Bronchial epithelial cell (primary cell): Measurements from ENCODE around the gene DUOX1. TPM values are rescaled to one million over a fixed set of nuclear protein-coding genes. Genes with fewer than 3 reads are reported as not detected.

Experiments used
- DNase-seq: peaks from one replicate; pipeline ENCODE4 v3.0.0-alpha.2; 2010; ENCODE audit warnings: low read depth
- FAIRE-seq: peaks from 2 replicates; lab custom pipeline; 2011; peaks lifted over from hg19 to GRCh38; lab: Jason Lieb, UNC
- H3K27me3 ChIP-seq: 2 replicates; pipeline ENCODE4 v1.5.1; 2011; ENCODE audit warnings: low read length; ENCODE audit not compliant: control insufficient read depth, insufficient read depth
- H3K36me3 ChIP-seq: 2 replicates; pipeline ENCODE4 v1.5.1; 2011; ENCODE audit warnings: low read length; ENCODE audit not compliant: control insufficient read depth, insufficient read depth
- H3K4me3 ChIP-seq: 2 replicates; pipeline ENCODE4 v1.5.1; 2011; ENCODE audit warnings: mild to moderate bottlenecking, low read depth, low read length, control low read depth
- total RNA-seq: library from RNA; depleted of rRNA; stranded (reverse); fragments of >200 nt; gene quantifications from 2 replicates; pipeline ENCODE4 v1.2.1, GENCODE V29; 2014
- TF ChIP-seq, protein P1 (sequence below): IDR thresholded peaks from 2 replicates; pipeline ENCODE4 v1.5.1; 2011; ENCODE audit warnings: mild to moderate bottlenecking, moderate library complexity, low read length, control low read depth, inconsistent platforms; ENCODE audit not compliant: insufficient read depth, severe bottlenecking

The DUOX1 gene
- total RNA-seq, 1 donor from 2014 or later, result 13.2 TPM

DNA sequence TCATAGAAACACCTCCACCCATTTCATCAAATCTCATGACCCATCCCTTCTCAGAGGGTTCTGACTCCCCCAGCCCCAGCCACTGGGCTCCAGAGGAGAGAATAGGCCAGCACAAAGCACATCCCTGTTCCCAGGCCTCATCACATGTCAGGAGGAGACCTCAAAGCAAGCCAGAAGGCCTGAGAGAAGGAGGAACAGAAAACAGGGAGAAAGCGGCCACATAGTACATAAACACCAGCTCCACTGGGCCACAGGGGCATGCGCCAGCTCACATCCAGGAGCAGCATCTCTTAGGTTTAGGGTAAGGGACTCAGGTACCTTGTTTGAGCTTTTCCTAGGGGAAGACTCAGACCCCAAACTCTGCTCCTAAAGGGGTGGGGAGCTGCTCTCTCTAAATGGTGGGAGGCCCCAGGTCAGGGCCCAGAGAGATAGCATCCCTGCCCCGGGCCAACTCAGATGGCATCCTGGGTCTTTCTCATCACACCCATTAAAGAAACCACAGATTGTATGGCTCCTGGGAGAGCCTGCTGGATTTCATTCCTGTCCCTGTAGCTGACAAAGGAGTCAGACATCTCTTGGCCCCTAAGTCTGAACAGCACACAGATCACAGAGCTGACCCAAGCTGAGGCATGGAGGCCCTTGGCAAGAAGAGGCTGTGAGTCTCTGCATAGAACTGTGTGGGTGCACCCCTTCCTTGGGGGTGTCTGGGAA is 55.4 kb downstream of the DUOX1 start:
- DNase-seq (no peak), FAIRE-seq (peak; percentile 36)
- no peaks in the 10 kb centered on the region for H3K27me3 ChIP-seq
- H3K36me3 ChIP-seq, result no peaks in the 10 kb centered on the region
- TF ChIP-seq, protein P1, sequence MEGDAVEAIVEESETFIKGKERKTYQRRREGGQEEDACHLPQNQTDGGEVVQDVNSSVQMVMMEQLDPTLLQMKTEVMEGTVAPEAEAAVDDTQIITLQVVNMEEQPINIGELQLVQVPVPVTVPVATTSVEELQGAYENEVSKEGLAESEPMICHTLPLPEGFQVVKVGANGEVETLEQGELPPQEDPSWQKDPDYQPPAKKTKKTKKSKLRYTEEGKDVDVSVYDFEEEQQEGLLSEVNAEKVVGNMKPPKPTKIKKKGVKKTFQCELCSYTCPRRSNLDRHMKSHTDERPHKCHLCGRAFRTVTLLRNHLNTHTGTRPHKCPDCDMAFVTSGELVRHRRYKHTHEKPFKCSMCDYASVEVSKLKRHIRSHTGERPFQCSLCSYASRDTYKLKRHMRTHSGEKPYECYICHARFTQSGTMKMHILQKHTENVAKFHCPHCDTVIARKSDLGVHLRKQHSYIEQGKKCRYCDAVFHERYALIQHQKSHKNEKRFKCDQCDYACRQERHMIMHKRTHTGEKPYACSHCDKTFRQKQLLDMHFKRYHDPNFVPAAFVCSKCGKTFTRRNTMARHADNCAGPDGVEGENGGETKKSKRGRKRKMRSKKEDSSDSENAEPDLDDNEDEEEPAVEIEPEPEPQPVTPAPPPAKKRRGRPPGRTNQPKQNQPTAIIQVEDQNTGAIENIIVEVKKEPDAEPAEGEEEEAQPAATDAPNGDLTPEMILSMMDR, result no peak
- H3K4me3 ChIP-seq, result no peak overlapping the region

DNA sequence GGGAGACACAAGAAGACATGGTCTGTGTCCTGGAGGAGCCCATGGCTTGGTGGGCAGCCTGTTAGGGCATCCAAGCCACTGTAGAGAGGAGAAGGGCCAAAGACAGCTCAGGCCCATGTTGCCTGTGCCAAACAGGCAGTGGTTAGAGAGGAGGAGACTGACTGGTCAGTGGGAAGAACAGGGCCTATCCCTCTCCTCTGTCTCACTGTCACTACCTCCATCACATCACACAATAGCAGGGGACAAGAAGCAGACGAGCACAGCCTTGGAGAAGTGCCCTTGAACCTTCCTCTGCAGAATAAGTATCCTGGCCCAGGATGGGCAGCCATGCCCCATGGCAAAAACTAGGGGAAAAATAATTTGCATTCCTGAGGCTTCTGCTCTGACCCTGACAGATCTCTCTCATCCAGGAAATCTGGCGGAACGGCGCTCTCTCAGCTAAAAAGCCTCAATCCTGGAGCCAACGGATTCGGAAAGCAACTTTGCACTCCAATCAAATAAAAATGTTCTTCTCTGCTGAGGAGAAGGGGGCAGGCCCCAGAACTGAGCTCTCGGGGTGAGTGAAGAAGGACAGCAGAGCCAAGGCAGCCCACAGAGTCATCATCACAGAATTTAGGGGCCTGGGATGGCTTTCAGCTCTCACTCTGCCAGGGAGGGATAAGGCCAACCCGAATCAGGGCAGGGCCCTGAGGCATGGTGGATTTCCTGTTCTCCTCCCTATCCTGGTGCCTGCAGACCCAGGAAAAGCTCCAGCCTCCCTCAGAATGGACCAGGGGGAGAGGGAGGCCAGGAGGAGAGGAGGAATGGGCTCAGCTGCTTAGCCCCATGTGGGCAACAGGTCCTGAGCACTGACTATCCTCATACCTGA is 56.3 kb downstream of the DUOX1 start:
- Histone ChIP-seq H3K36me3 (no peaks in the 10 kb centered on the region), H3K27me3 (no peaks in the 10 kb centered on the region), H3K4me3 (no peak overlapping the region)
- TF ChIP-seq, protein P1, result no peak
- no peak for FAIRE-seq
- DNase-seq, result no peak

DNA sequence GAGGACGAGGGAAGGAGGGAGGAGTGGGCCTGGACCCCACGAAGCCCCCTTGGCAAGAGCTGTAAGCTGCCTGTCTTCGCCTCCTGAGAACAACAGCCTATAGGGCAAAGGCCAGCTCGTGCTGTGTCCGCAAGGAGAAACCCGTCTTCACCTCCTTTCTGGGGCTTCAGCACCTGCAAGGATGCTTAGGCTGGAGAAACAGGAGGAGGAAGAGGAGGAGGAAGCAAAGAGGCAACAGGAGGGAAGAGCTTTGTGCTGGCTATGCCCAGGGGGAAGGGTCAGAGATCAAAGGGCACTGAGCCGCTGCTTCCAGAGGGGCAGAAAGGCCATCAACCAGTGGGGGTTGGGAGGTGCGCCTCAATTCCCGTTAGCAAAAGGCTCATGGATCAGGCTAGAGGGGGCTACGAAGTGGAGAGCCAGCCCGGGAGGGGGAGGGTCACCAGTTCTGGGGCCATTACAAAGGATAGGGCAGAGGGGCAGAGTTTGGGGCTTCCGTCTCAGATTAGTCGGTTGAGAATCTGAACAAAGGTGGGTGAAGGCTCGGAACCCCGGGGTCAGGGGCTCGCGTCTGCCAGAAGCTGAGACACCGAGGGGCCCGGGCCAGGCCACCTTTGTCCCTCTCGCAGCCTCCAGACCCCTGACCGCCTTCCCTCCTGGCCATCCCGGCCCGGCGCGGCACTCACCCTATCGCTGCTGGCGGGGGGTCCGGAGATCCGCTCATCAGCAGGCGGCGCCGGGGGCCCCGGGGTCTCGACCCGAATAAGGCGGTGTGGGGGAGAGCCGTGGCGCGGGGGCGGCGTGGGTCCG is 57.2 kb downstream of the DUOX1 start:
- TF ChIP-seq, protein P1, result no peak
- Histone ChIP-seq H3K36me3 (no peaks in the 10 kb centered on the region), H3K27me3 (no peaks in the 10 kb centered on the region), H3K4me3 (no peak overlapping the region)
- DNase-seq (no peak), FAIRE-seq (no peak)

DNA sequence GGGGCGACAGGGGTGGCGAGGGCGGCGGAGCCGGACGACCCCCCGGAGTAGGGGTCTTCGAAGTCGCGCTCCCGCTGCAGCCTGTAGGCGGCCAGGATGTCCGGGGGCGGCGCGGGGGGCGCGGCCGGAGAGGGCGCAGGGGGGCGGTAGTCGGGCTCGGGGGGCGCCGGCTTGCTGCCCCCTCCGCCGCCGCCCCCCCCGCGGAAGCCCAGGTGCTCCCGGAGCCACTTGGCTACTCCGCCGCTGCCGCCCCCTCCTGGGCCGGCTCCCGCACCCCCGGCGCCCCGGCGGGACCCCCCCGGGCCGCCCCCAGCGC is 57.7 kb downstream of the DUOX1 start:
- H3K27me3 ChIP-seq, result no peaks in the 10 kb centered on the region
- peak overlapping the region; percentile 34 for H3K4me3 ChIP-seq
- FAIRE-seq (no peak), DNase-seq (no peak)
- no peaks in the 10 kb centered on the region for H3K36me3 ChIP-seq
- TF ChIP-seq, protein P1, result no peak

DNA sequence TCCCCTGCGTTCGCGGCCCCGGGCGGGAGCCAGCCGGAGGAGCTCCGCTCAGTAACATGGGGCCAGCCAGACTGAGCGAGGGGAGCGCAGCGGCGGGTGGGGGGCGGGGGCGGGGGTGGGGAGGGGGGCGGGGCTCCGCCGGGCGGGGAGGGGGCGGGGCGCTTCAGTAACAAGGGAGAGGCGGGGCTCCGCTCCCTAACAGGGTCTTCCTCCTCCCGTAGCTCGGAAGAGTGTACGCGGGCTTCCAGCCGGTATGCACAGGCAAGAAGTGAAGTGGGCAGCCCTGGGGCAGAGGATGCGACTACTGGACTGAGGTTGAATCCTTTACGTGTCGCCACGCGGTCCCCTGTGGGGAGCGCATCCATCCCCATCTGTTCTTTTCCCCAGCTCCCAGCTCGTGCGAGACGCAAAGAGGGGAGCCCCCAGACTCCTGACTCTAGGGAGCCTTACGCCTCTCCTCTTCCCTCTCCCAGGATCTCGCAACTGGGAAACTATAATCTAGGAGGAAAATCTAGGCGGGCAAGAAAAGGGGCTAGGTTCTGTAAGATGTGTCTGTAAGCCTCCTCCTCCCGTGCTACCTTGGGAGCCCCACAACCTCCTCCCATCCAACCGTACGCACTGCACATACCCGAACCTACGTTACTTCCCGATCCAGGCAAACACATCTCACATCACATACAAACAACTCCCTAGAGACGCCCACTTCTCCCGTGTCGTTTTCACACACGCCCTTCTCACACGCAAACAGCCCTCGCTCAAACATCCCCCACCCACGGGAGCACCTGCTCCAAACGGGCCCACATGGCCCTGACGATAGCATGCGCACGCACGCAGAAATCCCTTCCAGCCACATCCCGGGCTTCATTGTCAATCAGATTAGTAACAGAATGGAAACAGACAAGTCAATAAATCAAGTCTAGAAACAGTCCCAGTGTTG is 58.4 kb downstream of the DUOX1 start, which contains the start of gene SHF:
Gene SHF (minus strand): TSS at position 73 of the 937 bp plus-strand sequence. CDS start 15 bp downstream, at position 58.
- peak within 1 kb of the TSS; percentile 34 for H3K4me3 ChIP-seq
- H3K36me3 ChIP-seq, result no peaks in the 10 kb centered on the region
- H3K27me3 ChIP-seq, result no peaks in the 10 kb centered on the region
- FAIRE-seq, result peak; percentile 43
- DNase-seq, result no peak
- TF ChIP-seq, protein P1, result no peak
